Measurements from ENCODE around the gene ADAM21.
A peak's percentile ranks its signal among the peaks of the same experiment; 100 is the strongest.
"Not testable (repeated sequence)": the region's sequence is repeated elsewhere in the genome, so short reads cannot be mapped to it uniquely, and the experiment has no call there.

The ADAM21 gene

DNA sequence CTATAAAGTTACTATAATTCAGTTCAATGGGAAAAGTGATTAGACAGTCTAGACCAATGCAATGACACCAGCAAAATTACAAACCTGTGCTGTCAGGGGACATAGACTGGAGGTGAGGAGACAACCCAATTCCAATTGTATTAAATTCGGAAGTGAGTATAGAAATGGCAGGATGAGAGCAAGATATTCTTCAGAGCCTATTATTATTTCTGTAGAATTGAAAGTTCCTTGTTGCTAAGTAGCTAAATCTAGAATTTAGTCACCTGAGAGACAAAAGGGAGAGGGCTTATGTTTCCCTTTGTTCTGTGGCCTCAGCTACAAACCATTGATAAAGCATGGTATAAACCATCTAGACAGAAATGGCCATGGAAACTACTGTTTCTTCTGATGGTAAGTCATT lies at the start of gene ADAM21:
ADAM21 (plus strand) TSS at position 301 of the 400 bp plus-strand sequence. CDS start 5,326 bp downstream, outside the sequence.
- no peak within 1 kb of the TSS for H3K4me3 ChIP-seq (ENCODE audit: low read depth, low read length)
- POLR2A ChIA-PET = no interaction called here
- CTCF ChIA-PET = no interaction called here
- DNase-seq (ENCODE audit: low read depth, low spot score) = no peak
- TF ChIP-seq, protein P1, sequence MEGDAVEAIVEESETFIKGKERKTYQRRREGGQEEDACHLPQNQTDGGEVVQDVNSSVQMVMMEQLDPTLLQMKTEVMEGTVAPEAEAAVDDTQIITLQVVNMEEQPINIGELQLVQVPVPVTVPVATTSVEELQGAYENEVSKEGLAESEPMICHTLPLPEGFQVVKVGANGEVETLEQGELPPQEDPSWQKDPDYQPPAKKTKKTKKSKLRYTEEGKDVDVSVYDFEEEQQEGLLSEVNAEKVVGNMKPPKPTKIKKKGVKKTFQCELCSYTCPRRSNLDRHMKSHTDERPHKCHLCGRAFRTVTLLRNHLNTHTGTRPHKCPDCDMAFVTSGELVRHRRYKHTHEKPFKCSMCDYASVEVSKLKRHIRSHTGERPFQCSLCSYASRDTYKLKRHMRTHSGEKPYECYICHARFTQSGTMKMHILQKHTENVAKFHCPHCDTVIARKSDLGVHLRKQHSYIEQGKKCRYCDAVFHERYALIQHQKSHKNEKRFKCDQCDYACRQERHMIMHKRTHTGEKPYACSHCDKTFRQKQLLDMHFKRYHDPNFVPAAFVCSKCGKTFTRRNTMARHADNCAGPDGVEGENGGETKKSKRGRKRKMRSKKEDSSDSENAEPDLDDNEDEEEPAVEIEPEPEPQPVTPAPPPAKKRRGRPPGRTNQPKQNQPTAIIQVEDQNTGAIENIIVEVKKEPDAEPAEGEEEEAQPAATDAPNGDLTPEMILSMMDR (IDR thresholded peaks at IDR 0.05; ENCODE audit: insufficient read depth, low read length, missing control alignments) = no peak

DNA sequence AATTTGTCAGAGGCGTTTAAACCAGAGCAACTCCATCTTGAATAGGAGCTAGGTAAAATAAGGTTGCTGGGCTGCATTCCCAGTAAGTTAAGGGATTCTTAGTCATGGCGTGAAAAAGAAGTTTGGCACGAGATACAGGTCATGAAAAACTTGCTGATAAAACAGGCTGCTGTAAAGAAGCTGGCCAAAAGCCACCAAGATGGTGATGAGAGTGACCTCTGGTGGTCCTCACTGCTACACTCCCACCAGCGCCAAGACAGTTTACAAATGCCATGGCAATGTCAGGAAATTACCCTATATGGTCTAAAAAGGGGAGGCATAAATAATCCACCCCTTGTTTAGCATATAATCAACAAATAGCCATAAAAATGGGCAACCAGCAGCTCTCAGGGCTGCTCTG lies 48.6 kb upstream of the ADAM21 start:
- POLR2A ChIA-PET; H3K4me3 ChIP-seq (ENCODE audit: low read depth, low read length); CTCF ChIA-PET; DNase-seq (ENCODE audit: low read depth, low spot score): not testable (repeated sequence)

DNA sequence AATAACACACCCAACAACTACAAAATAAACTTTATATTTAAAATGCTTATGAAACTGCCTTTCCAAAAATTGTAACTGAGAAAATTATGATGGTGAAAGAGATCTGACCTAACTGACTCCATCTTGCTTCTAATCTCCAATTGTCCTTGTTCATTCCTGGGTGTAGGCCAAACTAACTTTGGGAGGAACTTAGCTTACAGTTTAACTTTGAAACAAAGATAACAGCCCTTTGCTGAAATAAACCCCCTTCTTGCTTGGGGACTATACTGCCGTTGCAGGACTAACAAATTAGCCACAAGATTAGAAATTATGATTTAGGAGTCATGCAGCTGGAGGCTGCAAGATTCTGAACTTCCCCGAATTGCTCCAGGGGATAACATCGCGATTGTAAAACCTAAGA lies 45.8 kb upstream of the ADAM21 start:
- CTCF ChIA-PET; H3K4me3 ChIP-seq (ENCODE audit: low read depth, low read length); DNase-seq (ENCODE audit: low read depth, low spot score); POLR2A ChIA-PET: not testable (repeated sequence)

DNA sequence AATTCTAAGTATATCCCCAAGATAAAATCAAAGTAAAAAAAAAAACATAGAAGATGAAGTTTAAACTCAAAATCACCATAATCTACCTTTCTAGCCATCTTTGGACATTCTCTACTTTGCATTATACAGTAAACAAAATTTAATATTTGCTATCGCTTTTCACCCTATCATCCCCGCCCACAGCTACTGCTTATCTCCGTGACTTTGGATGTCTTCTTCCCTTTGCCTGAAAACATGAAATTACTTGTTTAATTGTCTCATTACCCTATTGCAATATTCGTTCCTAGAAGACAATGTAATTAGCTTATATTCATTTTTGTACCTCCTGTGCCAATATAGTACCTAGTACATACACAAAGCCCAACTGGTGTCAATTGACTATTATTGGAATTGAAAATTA lies 44.4 kb upstream of the ADAM21 start:
- ChIA-PET POLR2A (no interaction called here), CTCF (no interaction called here)
- no peak overlapping the region for H3K4me3 ChIP-seq (ENCODE audit: low read depth, low read length)
- DNase-seq (ENCODE audit: low read depth, low spot score) = no peak
- TF ChIP-seq, protein P1 (IDR thresholded peaks at IDR 0.05; ENCODE audit: insufficient read depth, low read length, missing control alignments) = no peak

DNA sequence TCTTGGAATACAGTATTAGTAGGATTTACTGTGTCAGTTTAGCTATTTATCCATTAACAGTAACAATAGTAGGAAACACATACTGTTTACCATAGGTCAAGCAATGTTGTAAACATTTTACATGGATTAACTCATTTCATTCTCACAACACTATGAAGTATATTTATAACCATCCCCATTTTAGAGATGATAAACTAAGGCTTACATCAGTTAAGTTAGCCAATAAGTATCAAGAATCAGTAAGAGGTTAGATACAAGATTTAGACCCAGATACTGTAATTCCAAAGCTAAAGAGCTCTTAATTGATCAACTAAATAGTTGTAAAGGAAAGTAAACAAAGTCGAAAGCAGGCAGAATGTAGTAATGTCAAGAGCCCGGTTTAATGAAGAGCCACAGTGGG lies 36.2 kb upstream of the ADAM21 start:
- no peak for DNase-seq (ENCODE audit: low read depth, low spot score)
- ChIA-PET POLR2A (no interaction called here), CTCF (no interaction called here)
- TF ChIP-seq, protein P1 (IDR thresholded peaks at IDR 0.05; ENCODE audit: insufficient read depth, low read length, missing control alignments) = no peak
- peak overlapping the region; percentile 94 for H3K4me3 ChIP-seq (ENCODE audit: low read depth, low read length)

DNA sequence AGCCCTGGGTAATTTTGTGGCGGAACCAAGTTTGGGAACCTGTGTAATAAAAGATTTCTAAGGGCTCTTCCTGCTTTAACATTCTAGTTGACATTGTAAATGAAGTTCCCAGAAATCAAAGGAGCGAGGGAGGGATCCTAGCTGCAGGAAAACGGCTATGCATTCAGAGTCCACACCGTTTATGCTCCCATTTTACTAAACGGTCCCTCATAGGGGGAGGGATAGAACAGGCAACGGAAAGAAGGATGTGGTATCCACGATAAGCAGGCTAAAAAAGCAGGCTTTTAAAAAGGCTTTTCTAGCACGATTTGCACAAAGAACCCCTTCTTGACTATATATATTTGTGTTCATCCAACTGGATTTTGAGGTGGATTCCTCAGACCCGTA lies 35.6 kb upstream of the ADAM21 start:
- DNase-seq (ENCODE audit: low read depth, low spot score) = no peak
- CTCF ChIA-PET = no interaction called here
- POLR2A ChIA-PET = no interaction called here
- peak overlapping the region; percentile 94 for H3K4me3 ChIP-seq (ENCODE audit: low read depth, low read length)
- TF ChIP-seq, protein P1 (IDR thresholded peaks at IDR 0.05; ENCODE audit: insufficient read depth, low read length, missing control alignments) = no peak

DNA sequence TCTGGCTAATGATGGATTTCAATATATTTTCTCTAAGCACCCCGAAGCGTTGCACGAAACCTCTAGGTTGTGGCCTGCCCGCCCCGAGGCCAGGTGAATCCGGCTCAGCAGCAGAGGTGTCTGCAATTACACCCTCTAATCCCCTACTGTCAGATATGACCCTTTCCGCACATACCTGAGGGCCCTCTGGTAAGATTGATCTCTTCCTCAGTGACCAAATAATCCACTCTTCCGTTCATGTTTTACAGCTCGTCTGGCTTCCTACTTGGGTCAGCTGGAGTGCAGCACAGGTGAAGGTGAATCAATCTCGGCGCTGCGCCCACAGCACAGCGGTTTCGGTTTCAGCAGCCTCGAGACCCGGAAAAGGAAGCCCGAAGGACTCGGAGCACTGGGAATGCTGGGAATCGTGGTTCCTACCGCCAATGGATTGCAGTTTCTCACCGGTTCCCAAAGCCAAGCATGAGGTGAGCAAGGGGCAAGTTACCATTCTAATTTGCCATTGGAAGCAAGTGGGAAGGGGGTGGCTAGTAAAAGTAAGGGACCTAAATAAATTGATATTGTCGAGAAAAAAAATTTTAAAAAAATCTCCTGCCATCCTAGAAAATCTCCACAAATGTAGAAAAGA lies 35.1 kb upstream of the ADAM21 start, which contains the start of gene SYNJ2BP:
SYNJ2BP (minus strand) TSS at position 366 of the 625 bp plus-strand sequence; CDS start at position 239, 127 bp downstream.
- CTCF ChIA-PET = no interaction called here
- TF ChIP-seq, protein P1 (IDR thresholded peaks at IDR 0.05; ENCODE audit: insufficient read depth, low read length, missing control alignments) = no peak

DNA sequence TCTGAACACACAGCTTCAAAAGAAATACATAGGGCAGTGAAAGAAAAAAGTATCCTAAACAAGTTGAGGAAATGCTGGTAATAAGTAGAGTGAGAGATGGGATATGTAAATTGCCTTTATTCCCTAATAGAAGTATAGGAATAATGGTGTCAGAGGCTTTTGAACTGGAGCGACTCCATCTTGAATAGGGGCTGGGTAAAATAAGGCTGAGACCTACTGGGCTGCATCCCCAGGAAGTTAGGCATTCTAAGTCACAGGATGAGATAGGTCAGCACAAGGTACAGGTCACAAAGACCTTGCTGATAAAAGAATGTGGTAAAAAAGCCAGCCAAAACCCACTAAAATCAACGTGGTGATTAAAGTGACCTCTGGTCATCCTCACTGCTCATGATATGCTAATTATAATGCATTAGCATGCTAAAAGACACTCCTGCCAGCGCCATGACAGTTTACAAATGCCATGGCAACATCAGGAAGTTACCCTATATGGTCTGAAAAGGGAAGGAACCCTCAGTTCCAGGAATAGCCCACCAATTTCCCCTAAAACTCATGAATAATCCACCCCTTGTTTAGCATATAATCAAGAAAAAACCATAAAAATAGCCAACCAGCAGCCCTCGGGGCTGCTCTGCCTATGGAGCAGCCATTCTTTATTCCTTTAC lies 32.6 kb upstream of the ADAM21 start:
- DNase-seq (ENCODE audit: low read depth, low spot score); POLR2A ChIA-PET; CTCF ChIA-PET; H3K4me3 ChIP-seq (ENCODE audit: low read depth, low read length): not testable (repeated sequence)

More for the DNA sequence above, 35.1 kb upstream of the ADAM21 start, which contains the start of gene SYNJ2BP:
- POLR2A ChIA-PET = no interaction called here
- peak within 1 kb of the TSS; percentile 94 for H3K4me3 ChIP-seq (ENCODE audit: low read depth, low read length)
- peak; percentile 3 for DNase-seq (ENCODE audit: low read depth, low spot score)
